Measurements from ENCODE around the gene NLRP10. TPM values are rescaled to one million over a fixed set of nuclear protein-coding genes. Genes with fewer than 3 reads are reported as not detected.
"Not testable (repeated sequence)": the region's sequence is repeated elsewhere in the genome, so short reads cannot be mapped to it uniquely, and the experiment has no call there.

Gene NLRP10
- total and polyA plus RNA-seq, 4 experiments from 2014 or later: not detected

GRCh38 chr11:7994581-7995278, 29.5 kb upstream of the NLRP10 start:
- H3K9me3 ChIP-seq (ENCODE audit: control insufficient read depth in 1 of 2, low read length in 2 of 2): no peaks in the 10 kb centered on the region
- Mint-ChIP-seq H3K9me3 (peaks cover 0 to 2% (median 0%) of the 10 kb centered on the region in 8 donors), H3K36me3 (peaks cover 51 to 91% of the 10 kb centered on the region in 2 donors), H3K27ac (peak overlapping the region in 3 of 7 donors; percentile 13 to 64 (median 35)), H3K4me3 (no peak overlapping the region), H3K4me1 (peaks cover 12 to 31% (median 23%) of the 10 kb centered on the region in 4 donors), H3K27me3 (no peaks in the 10 kb centered on the region)
- H3K4me3 ChIP-seq (ENCODE audit: low read length in 2 of 2): no peak overlapping the region
- H3K27me3 ChIP-seq (ENCODE audit: insufficient read depth, low read length): no peaks in the 10 kb centered on the region
- no peak overlapping the region for H3K27ac ChIP-seq (ENCODE audit: low read depth, low read length)
- no peak for DNase-seq
- H3K4me1 ChIP-seq (ENCODE audit: insufficient read depth, low read length): peaks cover 7% of the 10 kb centered on the region
- POLR2A ChIA-PET (ENCODE audit: partially characterized antibody): interaction anchor here (1.1 kb wide), 1 partner anchor 8 kb away, joined by 4 read pairs; the partner anchor contains the start of gene EIF3F
- CTCF ChIA-PET (ENCODE audit: partially characterized antibody): interaction anchor here (1.1 kb wide), 1 partner anchor 104 kb away, joined by 3 read pairs; no protein-coding TSS in a partner anchor
- intact Hi-C loops (cut with micrococcal nuclease): no loop called here
- peaks cover 67% of the 10 kb centered on the region for H3K36me3 ChIP-seq (ENCODE audit: insufficient read depth, low read length)

DNA sequence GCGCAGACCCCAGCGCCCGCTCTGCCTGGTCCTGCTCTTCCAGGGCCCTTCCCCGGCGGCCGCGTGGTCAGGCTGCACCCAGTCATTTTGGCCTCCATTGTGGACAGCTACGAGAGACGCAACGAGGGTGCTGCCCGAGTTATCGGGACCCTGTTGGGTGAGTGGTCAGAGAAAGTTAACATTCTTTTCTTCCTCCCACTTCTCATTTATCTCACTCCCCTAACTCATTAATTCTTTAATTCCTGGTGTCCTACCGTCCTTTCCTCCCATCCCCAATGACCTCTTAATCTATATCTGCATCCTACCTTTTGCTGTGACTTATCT, 22.3 kb upstream of the NLRP10 start:
- DNase-seq: peak in 1 of 5 donors; percentile 8
- CTCF ChIA-PET (ENCODE audit: partially characterized antibody): interaction anchor here (0.7 to 3.0 kb wide), 19 partner anchors 9 to 701 kb away, joined by 3 to 102 read pairs (median 7); partner anchors contain the start of gene PPFIBP2
- not testable (repeated sequence) for H3K9me3 Mint-ChIP-seq; H3K9me3 ChIP-seq (ENCODE audit: control insufficient read depth in 1 of 2, low read length in 2 of 2); H3K27me3 Mint-ChIP-seq; H3K27me3 ChIP-seq (ENCODE audit: insufficient read depth, low read length)
- Mint-ChIP-seq H3K4me1 (peaks cover 29 to 59% (median 46%) of the 10 kb centered on the region in 4 donors), H3K36me3 (peaks cover 10 to 38% of the 10 kb centered on the region in 2 donors), H3K4me3 (peak overlapping the region; percentile 89 to 97 (median 95)), H3K27ac (peak overlapping the region; percentile 89 to 99 (median 98))
- Histone ChIP-seq H3K4me1 (ENCODE audit: insufficient read depth, low read length) (peaks cover 36% of the 10 kb centered on the region), H3K27ac (ENCODE audit: low read depth, low read length) (peak overlapping the region; percentile 77), H3K4me3 (ENCODE audit: low read length in 2 of 2) (peak overlapping the region; percentile 51 to 77), H3K36me3 (ENCODE audit: insufficient read depth, low read length) (peaks cover 18% of the 10 kb centered on the region)
- POLR2A ChIA-PET (ENCODE audit: partially characterized antibody): interaction anchor here (0.6 to 2.0 kb wide), 15 partner anchors 8 to 1625 kb away, joined by 3 to 14 read pairs (median 4); partner anchors contain the start of genes ARFIP2, RPL27A, TIMM10B and TRIM66
- intact Hi-C loops (cut with micrococcal nuclease): loop anchor here (1.0 to 10.0 kb wide), 5 partner anchors 31 to 1753 kb away; partner anchors contain the start of genes AKIP1, CNGA4 and FHIP1B

DNA sequence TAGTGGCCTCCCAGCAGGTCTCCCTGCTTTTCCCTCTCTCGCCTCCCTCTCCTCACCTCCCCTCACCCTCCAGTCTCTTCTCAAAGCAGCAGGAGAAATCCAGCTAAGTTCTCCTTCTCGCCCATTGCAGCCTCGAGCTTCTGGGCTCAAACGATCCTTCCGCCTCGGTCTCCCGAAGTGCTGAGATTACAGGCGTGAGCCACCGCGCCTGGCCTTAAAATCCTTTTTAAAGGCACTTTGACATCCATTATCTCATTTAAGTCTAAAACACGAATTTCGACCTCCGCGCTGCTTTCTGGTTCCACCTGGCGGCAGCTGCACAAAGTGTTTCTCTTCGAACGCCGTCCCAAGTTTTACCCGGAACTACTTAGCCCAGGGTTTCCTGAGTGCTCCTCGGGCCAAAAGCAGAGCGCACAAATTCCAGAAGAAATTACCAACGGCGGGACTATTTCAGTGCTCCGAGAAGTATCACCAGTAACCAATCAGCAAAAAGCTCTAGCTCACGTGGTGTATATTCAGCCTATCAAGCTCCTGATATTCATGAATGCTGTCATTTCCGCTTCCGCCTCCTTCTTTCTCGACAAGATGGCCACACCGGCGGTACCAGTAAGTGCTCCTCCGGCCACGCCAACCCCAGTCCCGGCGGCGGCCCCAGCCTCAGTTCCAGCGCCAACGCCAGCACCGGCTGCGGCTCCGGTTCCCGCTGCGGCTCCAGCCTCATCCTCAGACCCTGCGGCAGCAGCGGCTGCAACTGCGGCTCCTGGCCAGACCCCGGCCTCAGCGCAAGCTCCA, 21.7 kb upstream of the NLRP10 start, which contains the start of gene EIF3F:
TSS of gene EIF3F (plus strand) at position 570 of the 792 bp plus-strand sequence. CDS start at position 586, 16 bp downstream.
- H3K4me1 ChIP-seq (ENCODE audit: insufficient read depth, low read length): peaks cover 36% of the 10 kb centered on the region
- Mint-ChIP-seq H3K27me3 (no peaks in the 10 kb centered on the region), H3K9me3 (no peaks in the 10 kb centered on the region), H3K4me1 (peaks cover 29 to 59% (median 46%) of the 10 kb centered on the region in 4 donors), H3K4me3 (peak within 1 kb of the TSS; percentile 89 to 97 (median 95)), H3K27ac (peak within 1 kb of the TSS; percentile 89 to 99 (median 98)), H3K36me3 (peaks cover 6 to 32% of the 10 kb centered on the region in 2 donors)
- peaks cover 13% of the 10 kb centered on the region for H3K36me3 ChIP-seq (ENCODE audit: insufficient read depth, low read length)
- ChIA-PET CTCF (ENCODE audit: partially characterized antibody) (interaction anchor here (0.7 to 3.0 kb wide), 24 partner anchors 9 to 889 kb away, joined by 3 to 102 read pairs (median 6); partner anchors contain the start of gene PPFIBP2), POLR2A (ENCODE audit: partially characterized antibody) (interaction anchor here (0.6 to 2.0 kb wide), 16 partner anchors 9 to 1626 kb away, joined by 3 to 14 read pairs (median 4); partner anchors contain the start of genes ARFIP2, RPL27A, TIMM10B and TRIM66)
- no peaks in the 10 kb centered on the region for H3K9me3 ChIP-seq (ENCODE audit: control insufficient read depth in 1 of 2, low read length in 2 of 2)
- H3K4me3 ChIP-seq (ENCODE audit: low read length in 2 of 2): peak within 1 kb of the TSS; percentile 63 to 77
- no peaks in the 10 kb centered on the region for H3K27me3 ChIP-seq (ENCODE audit: insufficient read depth, low read length)
- peak within 1 kb of the TSS; percentile 77 for H3K27ac ChIP-seq (ENCODE audit: low read depth, low read length)
- DNase-seq: peak; percentile 93 to 98 (median 96)
- intact Hi-C loops (cut with micrococcal nuclease): loop anchor here (1.0 to 10.0 kb wide), 5 partner anchors 31 to 1752 kb away; partner anchors contain the start of genes AKIP1, CNGA4 and FHIP1B

DNA sequence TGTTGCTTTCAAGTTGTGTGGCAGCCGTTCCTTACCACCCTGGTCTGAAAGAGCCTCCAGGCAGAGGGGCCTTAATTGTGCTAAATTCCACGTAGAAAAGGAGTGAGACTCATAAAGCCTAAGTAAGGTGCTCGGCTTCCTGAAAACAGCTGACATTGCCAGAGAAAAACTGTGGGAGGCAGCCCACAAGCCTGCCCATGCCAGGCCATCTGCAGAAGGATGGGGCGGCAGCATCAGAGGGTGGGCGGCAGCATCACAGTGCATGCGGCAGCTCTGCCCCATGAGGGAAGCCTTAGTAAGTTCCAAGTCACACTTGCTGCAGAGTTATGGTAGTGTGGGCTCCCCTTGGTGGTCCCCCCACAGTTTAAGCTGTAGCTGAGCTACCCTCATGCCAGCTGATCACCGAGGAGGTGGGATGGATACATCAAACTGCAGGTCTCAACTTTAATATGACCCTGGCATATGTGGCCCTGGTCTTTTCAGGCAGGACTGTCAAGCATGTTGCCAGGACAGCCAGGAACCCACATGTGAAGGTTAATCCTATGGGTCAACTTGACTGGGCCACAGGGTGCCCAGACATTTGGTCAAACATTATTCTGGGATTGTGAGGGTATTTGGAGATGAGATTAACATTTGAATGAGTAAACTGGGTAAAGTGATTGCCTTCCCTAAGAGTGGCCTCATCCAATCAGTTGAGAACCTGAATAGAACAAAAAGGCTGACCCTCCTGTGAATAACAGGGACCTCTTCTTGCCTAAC, 18.8 kb upstream of the NLRP10 start:
- ChIA-PET POLR2A (ENCODE audit: partially characterized antibody) (no interaction called here), CTCF (ENCODE audit: partially characterized antibody) (no interaction called here)
- H3K27me3 Mint-ChIP-seq: no peaks in the 10 kb centered on the region
- H3K36me3 Mint-ChIP-seq: peaks cover 3 to 8% of the 10 kb centered on the region in 2 donors
- H3K4me1 Mint-ChIP-seq: peaks cover 18 to 37% (median 26%) of the 10 kb centered on the region in 4 donors
- peak overlapping the region in 2 of 7 donors; percentile 32 to 47 for H3K27ac Mint-ChIP-seq
- H3K9me3 Mint-ChIP-seq: no peaks in the 10 kb centered on the region
- H3K27me3 ChIP-seq (ENCODE audit: insufficient read depth, low read length): no peaks in the 10 kb centered on the region
- H3K4me3 Mint-ChIP-seq: no peak overlapping the region
- intact Hi-C loops (cut with micrococcal nuclease): loop anchor here (10.0 kb wide), 1 partner anchor 1749 kb away; the partner anchor contains the start of genes CNGA4 and FHIP1B
- peaks cover 24% of the 10 kb centered on the region for H3K4me1 ChIP-seq (ENCODE audit: insufficient read depth, low read length)
- H3K9me3 ChIP-seq (ENCODE audit: control insufficient read depth in 1 of 2, low read length in 2 of 2): no peaks in the 10 kb centered on the region
- no peak overlapping the region for H3K27ac ChIP-seq (ENCODE audit: low read depth, low read length)
- H3K36me3 ChIP-seq (ENCODE audit: insufficient read depth, low read length): peaks cover 2% of the 10 kb centered on the region
- no peak overlapping the region for H3K4me3 ChIP-seq (ENCODE audit: low read length in 2 of 2)
- DNase-seq: no peak

GRCh38 chr11:7982582-7983119, 17.4 kb upstream of the NLRP10 start:
- Mint-ChIP-seq H3K36me3 (peaks cover 0 to 2% of the 10 kb centered on the region in 2 donors), H3K27ac (no peak overlapping the region), H3K4me1 (peaks cover 11 to 24% (median 16%) of the 10 kb centered on the region in 4 donors), H3K9me3 (no peaks in the 10 kb centered on the region), H3K27me3 (no peaks in the 10 kb centered on the region), H3K4me3 (no peak overlapping the region)
- no peaks in the 10 kb centered on the region for H3K27me3 ChIP-seq (ENCODE audit: insufficient read depth, low read length)
- DNase-seq: no peak
- H3K9me3 ChIP-seq (ENCODE audit: control insufficient read depth in 1 of 2, low read length in 2 of 2): no peaks in the 10 kb centered on the region
- CTCF ChIA-PET (ENCODE audit: partially characterized antibody): no interaction called here
- H3K27ac ChIP-seq (ENCODE audit: low read depth, low read length): no peak overlapping the region
- peaks cover 11% of the 10 kb centered on the region for H3K4me1 ChIP-seq (ENCODE audit: insufficient read depth, low read length)
- intact Hi-C loops (cut with micrococcal nuclease): loop anchor here (10.0 kb wide), 1 partner anchor 1748 kb away; the partner anchor contains the start of genes CNGA4 and FHIP1B
- no peak overlapping the region for H3K4me3 ChIP-seq (ENCODE audit: low read length in 2 of 2)
- POLR2A ChIA-PET (ENCODE audit: partially characterized antibody): no interaction called here
- no peaks in the 10 kb centered on the region for H3K36me3 ChIP-seq (ENCODE audit: insufficient read depth, low read length)

DNA sequence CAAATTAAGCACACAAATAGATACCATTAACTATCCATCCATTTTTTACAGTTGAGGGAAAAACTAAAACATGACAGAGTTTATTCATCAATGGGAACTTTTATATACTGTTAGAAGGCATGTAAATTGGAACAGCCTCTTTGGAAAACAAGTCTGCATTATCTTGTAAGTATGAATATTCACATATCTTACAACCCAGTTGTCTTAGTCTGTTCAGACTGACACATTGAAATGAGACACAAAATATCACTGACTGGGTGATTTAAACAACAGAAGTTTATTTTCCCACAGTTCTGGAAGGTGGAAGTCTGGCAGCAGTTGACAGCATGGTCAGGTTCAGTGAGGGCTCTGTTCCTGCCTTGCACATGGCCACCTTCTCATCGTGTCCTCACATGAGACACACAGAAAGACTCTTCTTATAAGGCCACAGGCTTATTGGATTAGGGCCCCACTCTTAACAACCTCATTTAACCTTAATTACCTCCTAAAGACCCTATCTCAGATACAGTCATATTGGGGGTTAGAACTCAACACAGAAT, 16.4 kb upstream of the NLRP10 start:
- no peaks in the 10 kb centered on the region for H3K36me3 ChIP-seq (ENCODE audit: insufficient read depth, low read length)
- POLR2A ChIA-PET (ENCODE audit: partially characterized antibody): no interaction called here
- H3K27me3 Mint-ChIP-seq: no peaks in the 10 kb centered on the region
- no peak overlapping the region for H3K4me3 Mint-ChIP-seq
- intact Hi-C loops (cut with micrococcal nuclease): loop anchor here (10.0 kb wide), 1 partner anchor 1747 kb away; the partner anchor contains the start of genes CNGA4 and FHIP1B
- no peaks in the 10 kb centered on the region for H3K9me3 ChIP-seq (ENCODE audit: control insufficient read depth in 1 of 2, low read length in 2 of 2)
- no peak for DNase-seq
- no peak overlapping the region for H3K4me3 ChIP-seq (ENCODE audit: low read length in 2 of 2)
- no peaks in the 10 kb centered on the region for H3K27me3 ChIP-seq (ENCODE audit: insufficient read depth, low read length)
- no peak overlapping the region for H3K27ac Mint-ChIP-seq
- H3K36me3 Mint-ChIP-seq: no peaks in the 10 kb centered on the region
- H3K4me1 Mint-ChIP-seq: peaks cover 8 to 16% (median 12%) of the 10 kb centered on the region in 4 donors
- H3K27ac ChIP-seq (ENCODE audit: low read depth, low read length): no peak overlapping the region
- no peaks in the 10 kb centered on the region for H3K9me3 Mint-ChIP-seq
- H3K4me1 ChIP-seq (ENCODE audit: insufficient read depth, low read length): peaks cover 8% of the 10 kb centered on the region
- CTCF ChIA-PET (ENCODE audit: partially characterized antibody): no interaction called here

Data from CD4-positive, alpha-beta memory T cell (primary cell).